GM12878 (cell line): Measurements from ENCODE around the gene LCORL. TPM values are rescaled to one million over a fixed set of nuclear protein-coding genes. Genes with fewer than 3 reads are reported as not detected.

Experiments
- ATAC-seq: fragments of 200-7000 bp; cut with Tn5 transposase; 3 replicates; pipeline ENCODE4 v1.9.1; 2020; ENCODE audit warnings: mild to moderate bottlenecking, moderate library complexity
- BruUV-seq: library from RNA; stranded (reverse); fragments of 400-500 nt; replicated peaks from 2 replicates; lab custom pipeline; 2021; lab: Mats Ljungman, UMichigan
- CTCF ChIA-PET: fragments of 300-600 bp; sonication (Branson Sonifier 250); formaldehyde crosslinking; extraction: SDS; loops from one replicate; lab custom pipeline; 2021; ENCODE audit warnings: inconsistent platforms; lab: Yijun Ruan, JAX
- POLR2A ChIA-PET: fragments of 350-600 bp; formaldehyde crosslinking; extraction: SDS; loops from one replicate; lab custom pipeline; 2021; ENCODE audit warnings: inconsistent platforms; lab: Charles Lee
- RAD21 ChIA-PET: fragments of 300-600 bp; sonication (Branson Sonifier 250); formaldehyde crosslinking; loops from one replicate; lab custom pipeline; 2023; ENCODE audit warnings: antibody characterized with exemption; ENCODE audit not compliant: unreplicated experiment; lab: Charles Lee
- SMC1A ChIA-PET: fragments of 300-600 bp; sonication (Branson Sonifier 250); formaldehyde crosslinking; loops from one replicate; lab custom pipeline; 2023; ENCODE audit not compliant: unreplicated experiment, uncharacterized antibody; lab: Charles Lee
- DNase-seq: peaks from one replicate; pipeline ENCODE4 v3.0.0-alpha.2; 2011; ENCODE audit warnings: low read depth, low spot score
- FAIRE-seq: peaks from 3 replicates; lab custom pipeline; 2011; peaks lifted over from hg19 to GRCh38; lab: Jason Lieb, UNC
- H2AFZ ChIP-seq: 2 replicates; pipeline ENCODE4 v1.6.0; 2011; ENCODE audit warnings: low read depth, low read length, control low read depth; ENCODE audit not compliant: control insufficient read depth
- H3K27ac ChIP-seq: 2 replicates; pipeline ENCODE4 v1.5.1; 2011; ENCODE audit warnings: control low read depth; ENCODE audit not compliant: control insufficient read depth, insufficient read depth
- H3K27me3 ChIP-seq, 2 experiments: replicated peaks in 1 of 2; 2 replicates each; pipeline versions ENCODE4 v1.6.0 to v1.6.1; 2011; ENCODE audit warnings: low read length in 1 of 2; ENCODE audit not compliant: control insufficient read depth in 2 of 2, insufficient read depth in 2 of 2
- H3K36me3 ChIP-seq, 2 experiments: 2 replicates each; pipeline ENCODE4 v1.5.1; 2011; ENCODE audit warnings: low read length in 1 of 2; ENCODE audit not compliant: control insufficient read depth in 2 of 2, insufficient read depth in 2 of 2
- H3K4me1 ChIP-seq: 2 replicates; pipeline ENCODE4 v1.6.1; 2011; ENCODE audit warnings: mild to moderate bottlenecking, low read length, moderate library complexity, mixed read lengths; ENCODE audit not compliant: control insufficient read depth, insufficient read depth
- H3K4me2 ChIP-seq: 2 replicates; pipeline ENCODE4 v1.6.0; 2011; ENCODE audit warnings: control low read depth; ENCODE audit not compliant: control insufficient read depth, insufficient read depth
- H3K4me3 ChIP-seq: fragments of 200-600 bp; sonication (generic); 2 replicates; pipeline ENCODE4 v1.5.1; 2016
- H3K79me2 ChIP-seq: 2 replicates; pipeline ENCODE4 v1.6.0; 2011; ENCODE audit warnings: low read length; ENCODE audit not compliant: control insufficient read depth, insufficient read depth
- H3K9ac ChIP-seq: 2 replicates; pipeline ENCODE4 v1.8.0; 2011; ENCODE audit warnings: low read length, control low read depth, mixed read lengths; ENCODE audit not compliant: control insufficient read depth, insufficient read depth
- H3K9me3 ChIP-seq: replicated peaks from 3 replicates; pipeline ENCODE4 v1.5.1; 2011; ENCODE audit warnings: mild to moderate bottlenecking, low read length; ENCODE audit not compliant: control insufficient read depth, insufficient read depth
- H4K20me1 ChIP-seq: 2 replicates; pipeline ENCODE4 v1.6.0; 2011; ENCODE audit not compliant: control insufficient read depth, insufficient read depth
- CBX5 ChIP-seq: sonication (generic); IDR thresholded peaks from 2 replicates; pipeline ENCODE4 v1.6.1; 2016; ENCODE audit warnings: low read depth, moderate library complexity, mild to moderate bottlenecking, inconsistent platforms
- KLF5 ChIP-seq: fragments of 450-650 bp; IDR thresholded peaks from 2 replicates; pipeline ENCODE4 v1.6.1; 2014; ENCODE audit warnings: mild to moderate bottlenecking; ENCODE audit not compliant: partially characterized antibody
- MXI1 ChIP-seq: fragments of 150-350 bp; IDR thresholded peaks from 2 replicates; pipeline ENCODE4 v1.6.1; 2011; ENCODE audit warnings: low read depth, mild to moderate bottlenecking, inconsistent platforms, low read length, improper control_type of control experiment
- PML ChIP-seq: IDR thresholded peaks from 2 replicates; pipeline ENCODE4 v1.6.1; 2012; ENCODE audit warnings: low read length, inconsistent platforms
- RELA ChIP-seq: fragments of 450-650 bp; IDR thresholded peaks from 2 replicates; pipeline ENCODE4 v1.8.0; 2014; ENCODE audit warnings: borderline replicate concordance; ENCODE audit not compliant: partially characterized antibody
- RFX5 ChIP-seq: IDR thresholded peaks from 2 replicates; pipeline ENCODE4 v1.6.1; 2011; ENCODE audit warnings: low read depth, low read length, improper control_type of control experiment
- SMARCA5 ChIP-seq: fragments of 450-650 bp; IDR thresholded peaks from 2 replicates; pipeline ENCODE4 v1.6.1; 2017; ENCODE audit warnings: mild to moderate bottlenecking
- SREBF1 ChIP-seq: IDR thresholded peaks from 2 replicates; pipeline ENCODE4 v1.6.1; 2012; ENCODE audit warnings: mild to moderate bottlenecking, low read length
- SREBF2 ChIP-seq: IDR thresholded peaks from 2 replicates; pipeline ENCODE4 v1.6.1; 2012; ENCODE audit warnings: mild to moderate bottlenecking, low read length
- TCF3 ChIP-seq: IDR thresholded peaks from 2 replicates; pipeline ENCODE4 v1.6.1; 2012; ENCODE audit warnings: low read depth, mild to moderate bottlenecking, low read length, borderline replicate concordance; ENCODE audit not compliant: insufficient read depth
- ZNF622 ChIP-seq: fragments of 450-650 bp; IDR thresholded peaks from 2 replicates; pipeline ENCODE4 v1.6.1; 2017; ENCODE audit warnings: mild to moderate bottlenecking, inconsistent platforms
- WGBS: methylation state at CpG from one replicate; pipeline ENCODE4 v1.1.6; 2016; ENCODE audit warnings: low lambda C conversion rate; ENCODE audit not compliant: insufficient replicate concordance, insufficient coverage; ENCODE audit errors: missing lambda C conversion rate; 5-methylcytosine and 5-hydroxymethylcytosine counted together
- in situ Hi-C: fragments of 300-500 bp; cut with MboI; formaldehyde crosslinking; loops from 9 replicates; pipeline ENCODE4 v1.14.3; 2018; ENCODE audit warnings: mixed read lengths
- intact Hi-C: fragments of 100-400 bp; cut with micrococcal nuclease; formaldehyde crosslinking; loops from one replicate; pipeline ENCODE4 v1.14.2; 2022; ENCODE audit not compliant: unreplicated experiment
- polyA plus RNA-seq, 11 experiments: library from polyadenylated mRNA; depleted of rRNA in 4 of 11; unstranded in 6 of 11; stranded (reverse) in 5 of 11; fragments of >200 nt; fragmentation: Nextera tagmentation in 4 of 11; fragmentation: Illumina TruSeq in 1 of 11; extraction: Ambion mirVana in 4 of 11; extraction: Trizol in 1 of 11; gene quantifications; 1 replicate in 1 of 11; 2 replicates in 10 of 11; pipeline versions ENCODE4 v1.2.1 to v1.2.3, GENCODE V29; 2011 to 2016; ENCODE audit warnings: inconsistent platforms in 2 of 11, missing spikeins in 2 of 11, low read depth in 1 of 11
- total RNA-seq, 4 experiments: library from RNA; depleted of rRNA in 3 of 4; stranded (reverse); fragments of >200 nt in 3 of 4; fragmentation: Illumina TruSeq in 1 of 4; extraction: Trizol in 1 of 4; gene quantifications; 2 replicates each; pipeline versions ENCODE4 v1.2.1 to v1.2.3, GENCODE V29; 2013 to 2021
- TF ChIP-seq, protein P1 (sequence below): fragments of 450-650 bp; IDR thresholded peaks from 2 replicates; pipeline ENCODE4 v1.6.1; 2016; ENCODE audit warnings: mild to moderate bottlenecking
- TF ChIP-seq, protein P2 (sequence below): IDR thresholded peaks from 2 replicates; pipeline ENCODE4 v1.6.1; 2011; ENCODE audit warnings: low read depth, mild to moderate bottlenecking, low read length, moderate library complexity, borderline replicate concordance; ENCODE audit errors: extremely low read depth

Gene LCORL
- total and polyA plus RNA-seq, 10 of the 15 experiments (the other 5 are each of a cell fraction or from before 2014, with no cell fraction given): 2.2 to 9.8 (median 5.9) TPM

DNA sequence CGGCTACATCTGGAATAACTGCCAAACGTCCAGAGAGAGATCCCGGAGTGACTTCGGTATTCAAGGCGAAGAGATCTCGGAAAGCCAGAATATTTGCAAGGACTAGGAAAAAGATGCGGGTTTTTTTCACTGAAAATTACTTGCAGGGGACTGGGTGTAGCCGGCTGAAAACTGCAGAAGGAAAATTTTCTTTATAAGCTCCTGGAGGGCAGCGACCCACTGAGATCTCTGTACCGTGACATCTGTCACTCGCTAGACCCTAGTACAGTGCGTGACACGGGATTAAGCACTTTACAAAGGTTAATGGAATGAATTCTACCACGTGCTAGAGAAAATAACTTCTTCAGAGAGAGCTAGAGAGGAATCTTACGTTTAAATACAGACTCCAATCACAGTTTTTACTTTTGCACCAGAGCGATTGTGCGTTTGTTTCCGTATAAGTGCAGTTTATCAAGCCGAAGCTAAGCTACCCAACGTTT lies 1.1 kb upstream of the LCORL start:
- H3K36me3 ChIP-seq: no peaks in the 10 kb centered on the region
- ATAC-seq: no peak
- H3K79me2 ChIP-seq: peaks cover 31% of the 10 kb centered on the region
- no peaks in the 10 kb centered on the region; the same call in 1 of the 2 replicates for H3K4me1 ChIP-seq
- ChIA-PET SMC1A (interaction anchor here (0.7 to 1.8 kb wide), 9 partner anchors 10 to 212 kb away, joined by 3 to 8 read pairs (median 4); partner anchors contain the start of genes DCAF16 and NCAPG), POLR2A (interaction anchor here (0.7 to 2.1 kb wide), 3 partner anchors 10 to 203 kb away, joined by 3 to 7 read pairs (median 6); no protein-coding TSS in a partner anchor), CTCF (interaction anchor here (0.7 to 2.4 kb wide), 3 partner anchors 35 to 205 kb away, joined by 4 to 9 read pairs (median 5); no protein-coding TSS in a partner anchor), RAD21 (interaction anchor here (0.8 to 1.1 kb wide), 2 partner anchors 37 to 212 kb away, joined by 3 to 4 read pairs; partner anchors contain the start of genes DCAF16 and NCAPG)
- no peak for FAIRE-seq
- TF ChIP-seq SREBF2: no peak
- TF ChIP-seq CBX5: 0 out of 2 replicates have a peak, but pooled peaks have one; percentile 51
- TF ChIP-seq TCF3: no peak
- TF ChIP-seq SMARCA5: no peak
- TF ChIP-seq, protein P1, sequence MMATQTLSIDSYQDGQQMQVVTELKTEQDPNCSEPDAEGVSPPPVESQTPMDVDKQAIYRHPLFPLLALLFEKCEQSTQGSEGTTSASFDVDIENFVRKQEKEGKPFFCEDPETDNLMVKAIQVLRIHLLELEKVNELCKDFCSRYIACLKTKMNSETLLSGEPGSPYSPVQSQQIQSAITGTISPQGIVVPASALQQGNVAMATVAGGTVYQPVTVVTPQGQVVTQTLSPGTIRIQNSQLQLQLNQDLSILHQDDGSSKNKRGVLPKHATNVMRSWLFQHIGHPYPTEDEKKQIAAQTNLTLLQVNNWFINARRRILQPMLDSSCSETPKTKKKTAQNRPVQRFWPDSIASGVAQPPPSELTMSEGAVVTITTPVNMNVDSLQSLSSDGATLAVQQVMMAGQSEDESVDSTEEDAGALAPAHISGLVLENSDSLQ: no peak
- TF ChIP-seq ZNF622: no peak
- TF ChIP-seq, protein P2, sequence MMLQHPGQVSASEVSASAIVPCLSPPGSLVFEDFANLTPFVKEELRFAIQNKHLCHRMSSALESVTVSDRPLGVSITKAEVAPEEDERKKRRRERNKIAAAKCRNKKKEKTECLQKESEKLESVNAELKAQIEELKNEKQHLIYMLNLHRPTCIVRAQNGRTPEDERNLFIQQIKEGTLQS: no peak
- no peak for TF ChIP-seq RELA
- no peak for TF ChIP-seq KLF5
- TF ChIP-seq MXI1: 0 out of 2 replicates have a peak, but pooled peaks have one; percentile 22
- TF ChIP-seq PML: 0 out of 2 replicates have a peak, but pooled peaks have one; percentile 15
- TF ChIP-seq RFX5: no peak
- no peak for TF ChIP-seq SREBF1
- no TSS peak for BruUV-seq
- DNase-seq: no peak
- peak overlapping the region; percentile 88 for H3K4me2 ChIP-seq
- peak overlapping the region; percentile 91 for H3K9ac ChIP-seq
- H3K27me3 ChIP-seq: no peaks in the 10 kb centered on the region
- intact Hi-C loops: loop anchor here (1.0 to 2.0 kb wide), 2 partner anchors 35 to 344 kb away; no protein-coding TSS in a partner anchor
- no peaks in the 10 kb centered on the region for H3K9me3 ChIP-seq
- H3K27ac ChIP-seq: peak overlapping the region; percentile 84
- peak overlapping the region; percentile 93 for H2AFZ ChIP-seq
- no peaks in the 10 kb centered on the region for H4K20me1 ChIP-seq
- WGBS: 1% methylated on average over 20 of the region's 20 CpGs
- in situ Hi-C loops: loop anchor here (10.0 kb wide), 2 partner anchors 208 to 448 kb away; partner anchors contain the start of genes DCAF16, LAP3 and NCAPG
- H3K4me3 ChIP-seq: peak overlapping the region; percentile 90
